ENCODE data around the gene ATP8B4. TPM values are rescaled to one million over a fixed set of nuclear protein-coding genes. Genes with fewer than 3 reads are reported as not detected.

Gene ATP8B4
- total and polyA plus RNA-seq, 2 of the 8 experiments (the other 6 are each of a cell fraction or from before 2014, with no cell fraction given), result 0.17 to 0.24 TPM

GRCh38 chr15:49991587-49991986, 127.4 kb downstream of the ATP8B4 start (continued):
- TF ChIP-seq TAF1 (IDR thresholded peaks at IDR 0.05; ENCODE audit: low read depth, low read length) (no peak), CHD1 (IDR thresholded peaks at IDR 0.05; ENCODE audit: low read depth, low read length) (no peak)
